GM06990 (cell line): Measurements from ENCODE around the gene RCHY1.

Experiments
- DNase-seq: peaks from one replicate; pipeline ENCODE4 v3.0.0-alpha.2; 2011; ENCODE audit not compliant: insufficient read length; ENCODE audit errors: extremely low read depth
- H3K27me3 ChIP-seq: replicated peaks from 2 replicates; pipeline ENCODE4 v1.6.0; 2011; ENCODE audit warnings: low read length; ENCODE audit not compliant: control insufficient read depth, insufficient read depth
- H3K36me3 ChIP-seq: 2 replicates; pipeline ENCODE4 v1.5.1; 2011; ENCODE audit warnings: low read length; ENCODE audit not compliant: control insufficient read depth, insufficient read depth
- H3K4me3 ChIP-seq: replicated peaks from 2 replicates; pipeline ENCODE4 v1.5.1; 2011; ENCODE audit warnings: low read depth, mild to moderate bottlenecking, control low read depth, low read length
- CTCF ChIP-seq: IDR thresholded peaks from 2 replicates; pipeline ENCODE4 v1.5.1; 2011; ENCODE audit warnings: low read length, control low read depth, mild to moderate bottlenecking, inconsistent platforms; ENCODE audit not compliant: insufficient read depth, poor library complexity, severe bottlenecking

The RCHY1 gene

GRCh38 chr4:75514131-75514948 lies at the start of gene RCHY1, which contains the start of gene THAP6:
Gene RCHY1, minus strand, starts transcription at chr4:75514403. Its CDS starts 117 bp downstream, at chr4:75514286.
Gene THAP6, plus strand, starts transcription at chr4:75514473. Its CDS starts 980 bp downstream, at chr4:75515453.
- Histone ChIP-seq H3K36me3 (peaks cover 3% of the 10 kb centered on the region), H3K4me3 (peak within 1 kb of the TSS; percentile 64), H3K27me3 (no peaks in the 10 kb centered on the region)
- TF ChIP-seq CTCF = no peak
- peak; percentile 93 for DNase-seq

- no peaks in the 10 kb centered on the region for H3K27me3 ChIP-seq
- no peak overlapping the region for H3K4me3 ChIP-seq
- TF ChIP-seq CTCF = no peak
- no peaks in the 10 kb centered on the region for H3K36me3 ChIP-seq
- no peak for DNase-seq
These were observed 47.6 kb upstream of the RCHY1 start for GRCh38 chr4:75561789-75562188.

GRCh38 chr4:75557696-75558095 lies 43.5 kb upstream of the RCHY1 start:
- Histone ChIP-seq H3K36me3 (no peaks in the 10 kb centered on the region), H3K4me3 (no peak overlapping the region), H3K27me3 (no peaks in the 10 kb centered on the region)
- no peak for TF ChIP-seq CTCF
- DNase-seq = no peak

GRCh38 chr4:75555294-75556164 lies 41.3 kb upstream of the RCHY1 start, which contains the start of gene ODAPH:
Gene ODAPH, plus strand, starts transcription at chr4:75556066. Its CDS starts 17 bp downstream, at chr4:75556083.
- no peaks in the 10 kb centered on the region for H3K27me3 ChIP-seq
- peak; percentile 22 for DNase-seq
- H3K4me3 ChIP-seq = peak within 1 kb of the TSS; percentile 21
- H3K36me3 ChIP-seq = no peaks in the 10 kb centered on the region
- no peak for TF ChIP-seq CTCF

GRCh38 chr4:75552452-75552851 lies 38.2 kb upstream of the RCHY1 start:
- DNase-seq = no peak
- no peak for TF ChIP-seq CTCF
- Histone ChIP-seq H3K4me3 (no peak overlapping the region), H3K36me3 (no peaks in the 10 kb centered on the region), H3K27me3 (no peaks in the 10 kb centered on the region)
